CD8-positive, alpha-beta memory T cell (primary cell): ENCODE results near the gene MGARP. TPM values are rescaled to one million over a fixed set of nuclear protein-coding genes. Genes with fewer than 3 reads are reported as not detected.

ENCODE experiments used
- CTCF ChIA-PET: fragments of 350-600 bp; sonication (Branson Sonifier 250); formaldehyde crosslinking; loops from one replicate; lab custom pipeline; 2021; ENCODE audit warnings: antibody characterized with exemption; lab: Charles Lee
- POLR2A ChIA-PET: fragments of 350-600 bp; sonication (Branson Sonifier 250); formaldehyde crosslinking; loops from one replicate; lab custom pipeline; 2021; ENCODE audit warnings: antibody characterized with exemption; lab: Charles Lee
- DNase-seq, 5 donors: peaks; one replicate each; pipeline versions ENCODE4 v3.0.0 to v3.0.0-alpha.2; 2020 to 2022; ENCODE audit warnings: mixed read lengths in 1 of 5
- H3K27ac ChIP-seq: one replicate; pipeline ENCODE4 v1.7.0; 2013; ENCODE audit warnings: low read depth, mild to moderate bottlenecking, low read length, moderate library complexity
- H3K27me3 ChIP-seq: 2 replicates; pipeline ENCODE4 v1.7.0; 2013; ENCODE audit warnings: low read length, mild to moderate bottlenecking; ENCODE audit not compliant: insufficient read depth, poor library complexity, severe bottlenecking
- H3K36me3 ChIP-seq: 2 replicates; pipeline ENCODE4 v1.7.0; 2013; ENCODE audit warnings: mild to moderate bottlenecking, low read length, moderate library complexity; ENCODE audit not compliant: insufficient read depth
- H3K4me1 ChIP-seq: 2 replicates; pipeline ENCODE4 v1.7.0; 2013; ENCODE audit warnings: mild to moderate bottlenecking, low read length, moderate library complexity; ENCODE audit not compliant: insufficient read depth
- H3K4me3 ChIP-seq: 2 replicates; pipeline ENCODE4 v1.7.0; 2013; ENCODE audit warnings: mild to moderate bottlenecking, low read length
- H3K9me3 ChIP-seq: 2 replicates; pipeline ENCODE4 v1.7.0; 2013; ENCODE audit warnings: mild to moderate bottlenecking, low read length
- H3K27ac Mint-ChIP-seq, 8 donors: one replicate each; pipeline ENCODE4 v1.8.0; 2020 to 2021; ENCODE audit warnings: mixed read lengths in 8 of 8, mild to moderate bottlenecking in 6 of 8, inconsistent platforms in 3 of 8, moderate library complexity in 3 of 8
- H3K27me3 Mint-ChIP-seq, 2 donors: one replicate each; pipeline ENCODE4 v1.8.0; 2020 to 2021; ENCODE audit warnings: mixed read lengths in 2 of 2, mild to moderate bottlenecking in 1 of 2, moderate library complexity in 1 of 2
- H3K36me3 Mint-ChIP-seq, 3 donors: one replicate each; pipeline ENCODE4 v1.8.0; 2020 to 2021; ENCODE audit warnings: mixed read lengths in 3 of 3, inconsistent platforms in 1 of 3, mild to moderate bottlenecking in 1 of 3
- H3K4me1 Mint-ChIP-seq, 3 donors: one replicate each; pipeline ENCODE4 v1.8.0; 2020 to 2021; ENCODE audit warnings: mixed read lengths in 3 of 3, inconsistent platforms in 1 of 3, mild to moderate bottlenecking in 1 of 3
- H3K4me3 Mint-ChIP-seq, 7 donors: one replicate each; pipeline ENCODE4 v1.8.0; 2020 to 2021; ENCODE audit warnings: mixed read lengths in 7 of 7, mild to moderate bottlenecking in 6 of 7, moderate library complexity in 4 of 7, inconsistent platforms in 2 of 7
- H3K9me3 Mint-ChIP-seq, 5 donors: one replicate each; pipeline ENCODE4 v1.8.0; 2020 to 2022; ENCODE audit warnings: mixed read lengths in 5 of 5, mild to moderate bottlenecking in 3 of 5, moderate library complexity in 2 of 5, inconsistent platforms in 1 of 5
- polyA plus RNA-seq: library from polyadenylated mRNA; unstranded; fragments of 300-500 nt; fragmentation: Illumina TruSeq; gene quantifications from one replicate; pipeline ENCODE4 v1.2.3, GENCODE V29; 2021
- total RNA-seq, 2 experiments: library from RNA; stranded (reverse); gene quantifications; one replicate each; pipeline ENCODE4 v1.2.3, GENCODE V29; 2021

MGARP gene
- total and polyA plus RNA-seq, 3 experiments from 2014 or later, result 0.84 TPM; not detected in 2

DNA sequence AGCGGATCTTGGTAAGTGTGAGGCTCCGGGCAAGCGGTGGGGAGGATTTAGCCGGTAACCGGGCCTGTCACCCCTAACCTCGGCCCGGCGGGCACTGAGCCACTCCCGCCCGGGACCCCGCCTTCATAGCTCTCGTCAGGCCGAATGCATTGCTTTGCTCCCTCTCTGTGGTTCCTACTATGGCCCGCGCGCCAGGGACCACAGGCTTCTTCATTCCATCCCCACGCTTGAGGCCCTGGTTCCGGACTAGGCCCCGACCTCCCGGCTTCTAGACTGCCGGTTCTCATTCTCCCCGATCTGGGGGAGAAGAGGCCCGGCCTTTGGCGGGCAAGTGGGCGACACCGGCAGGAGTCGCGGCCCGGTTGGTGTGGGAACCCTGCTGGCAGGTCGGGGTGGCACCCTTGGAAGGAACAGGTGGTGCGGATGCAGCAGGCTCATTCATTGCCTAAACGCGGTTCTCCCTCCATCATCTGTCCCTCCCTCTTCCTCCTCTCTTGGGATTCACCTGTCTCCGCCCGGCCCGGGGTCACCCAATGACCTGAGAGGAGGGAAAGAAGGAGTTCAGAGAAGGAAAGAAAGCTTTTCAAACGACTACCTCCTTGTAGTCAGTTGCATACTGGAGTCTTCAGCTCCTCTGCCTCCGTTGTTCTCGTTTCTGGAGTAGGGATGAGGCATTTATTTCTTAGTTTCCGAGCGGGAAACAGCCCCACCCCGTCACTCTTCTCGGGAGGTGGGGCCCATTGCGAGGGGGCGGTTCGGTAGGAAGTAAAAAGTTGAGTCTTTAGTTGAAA lies 22.0 kb upstream of the MGARP start, which contains the start of gene NDUFC1:
Gene NDUFC1, minus strand, starts transcription at position 657 of the 791 bp plus-strand sequence. CDS start 6,679 bp downstream, outside the sequence.
- Mint-ChIP-seq H3K4me1 (peaks cover 59 to 75% (median 72%) of the 10 kb centered on the region in 3 donors), H3K27me3 (peaks cover 0 to 1% of the 10 kb centered on the region in 2 donors), H3K27ac (peak within 1 kb of the TSS; percentile 97 to 100 (median 99)), H3K36me3 (peaks cover 4 to 38% (median 9%) of the 10 kb centered on the region in 3 donors), H3K4me3 (peak within 1 kb of the TSS; percentile 96 to 100 (median 99)), H3K9me3 (peaks cover 0 to 1% (median 0%) of the 10 kb centered on the region in 5 donors)
- Histone ChIP-seq H3K4me3 (peak within 1 kb of the TSS; percentile 90), H3K27me3 (no peaks in the 10 kb centered on the region), H3K9me3 (no peaks in the 10 kb centered on the region), H3K36me3 (no peaks in the 10 kb centered on the region), H3K27ac (peak within 1 kb of the TSS; percentile 89), H3K4me1 (peaks cover 37% of the 10 kb centered on the region)
- peak; percentile 55 to 81 (median 69) for DNase-seq
- POLR2A ChIA-PET, result interaction anchor here (0.7 to 3.6 kb wide), 8 partner anchors 35 to 287 kb away, joined by 3 to 25 read pairs (median 11); partner anchors contain the start of genes ELF2, NOCT and SETD7
- CTCF ChIA-PET, result interaction anchor here (0.8 to 2.9 kb wide), 10 partner anchors 10 to 286 kb away, joined by 3 to 10 read pairs (median 6); partner anchors contain the start of gene SETD7

DNA sequence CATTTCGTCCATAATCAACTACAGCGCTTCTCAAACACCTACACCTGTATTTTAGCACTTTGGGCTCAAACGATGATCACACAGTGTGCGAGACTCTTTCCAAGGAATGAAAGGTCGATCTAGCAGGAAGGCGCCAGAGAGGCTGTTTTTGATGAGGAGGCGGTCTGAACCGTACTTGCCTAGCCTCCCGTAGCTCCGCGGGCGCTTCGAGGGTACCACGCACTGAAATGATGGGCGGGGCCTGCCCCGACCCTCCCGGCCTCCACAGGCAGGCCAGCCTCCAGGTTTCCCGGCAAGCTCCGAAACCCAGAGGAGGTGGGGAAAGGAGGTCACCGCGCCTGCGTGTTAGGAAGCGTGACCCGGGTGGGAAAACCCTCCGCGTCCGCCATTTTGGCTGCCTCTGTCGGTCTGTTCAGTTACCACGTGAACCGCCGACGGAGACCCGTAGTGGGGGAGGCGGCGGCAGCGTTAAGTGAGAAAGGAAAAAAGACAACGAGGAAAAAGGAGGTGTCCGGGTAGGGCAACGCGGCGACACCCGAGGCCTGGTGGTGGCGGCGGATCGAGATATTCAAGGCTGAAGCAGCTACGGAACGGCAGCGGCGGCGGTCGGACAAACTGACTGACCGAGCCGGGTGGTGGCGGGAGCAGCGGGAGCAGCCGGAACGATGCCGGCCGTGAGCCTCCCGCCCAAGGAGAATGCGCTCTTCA lies 21.2 kb upstream of the MGARP start, which contains the start of gene NAA15:
Gene NAA15, plus strand, starts transcription at position 393 of the 708 bp plus-strand sequence. Its CDS starts 273 bp downstream, at position 666.
- CTCF ChIA-PET, result interaction anchor here (0.7 to 2.9 kb wide), 12 partner anchors 11 to 852 kb away, joined by 3 to 10 read pairs (median 6); partner anchors contain the start of genes ELF2, MAML3 and SETD7
- Mint-ChIP-seq H3K27ac (peak within 1 kb of the TSS; percentile 97 to 100 (median 99)), H3K36me3 (peaks cover 4 to 30% (median 9%) of the 10 kb centered on the region in 3 donors)

DNA sequence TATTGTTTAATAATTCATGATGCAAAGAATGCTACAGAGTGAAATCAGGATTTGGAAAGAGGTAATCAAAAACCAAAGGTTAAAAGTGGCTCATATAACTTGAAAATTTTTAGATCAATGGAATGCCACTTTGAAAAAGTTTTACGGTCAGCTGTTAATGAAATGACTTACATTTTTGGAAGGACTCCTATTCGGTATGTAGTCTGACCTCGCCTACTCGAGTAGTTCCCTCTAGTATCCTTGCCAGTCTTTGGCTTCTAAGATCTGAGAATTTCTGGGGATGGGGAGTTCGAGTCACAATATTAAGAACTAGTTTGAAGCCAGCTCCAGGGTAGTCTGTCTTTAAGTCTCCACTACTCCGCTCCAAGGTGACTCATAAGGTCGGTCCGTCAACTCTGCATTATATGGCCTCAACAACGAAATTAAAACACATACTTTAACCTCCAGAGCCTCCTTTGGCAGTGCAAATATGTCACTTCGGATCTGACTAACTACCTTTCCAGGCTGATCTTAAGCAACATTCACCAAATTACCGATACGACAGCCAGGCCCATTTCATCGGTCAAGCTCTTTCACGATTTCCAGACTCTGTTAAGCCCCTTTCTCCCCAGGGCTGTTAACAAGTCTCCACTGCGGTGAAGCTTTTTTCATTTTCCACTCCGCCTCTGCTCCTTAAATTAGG lies 20.5 kb upstream of the MGARP start:
- Histone ChIP-seq H3K4me1 (peaks cover 34% of the 10 kb centered on the region), H3K9me3 (no peaks in the 10 kb centered on the region), H3K27ac (peak overlapping the region; percentile 89), H3K36me3 (no peaks in the 10 kb centered on the region), H3K4me3 (peak overlapping the region; percentile 90), H3K27me3 (no peaks in the 10 kb centered on the region)
- H3K4me3 Mint-ChIP-seq, result peak overlapping the region; percentile 96 to 100 (median 99)
- H3K27ac Mint-ChIP-seq, result peak overlapping the region; percentile 97 to 100 (median 99)
- H3K36me3 Mint-ChIP-seq, result peaks cover 2 to 29% (median 9%) of the 10 kb centered on the region in 3 donors
- CTCF ChIA-PET, result interaction anchor here (0.7 to 2.9 kb wide), 13 partner anchors 11 to 853 kb away, joined by 3 to 10 read pairs (median 5); partner anchors contain the start of genes ELF2, MAML3 and SETD7
- H3K4me1 Mint-ChIP-seq, result peaks cover 55 to 69% (median 69%) of the 10 kb centered on the region in 3 donors
- H3K27me3 Mint-ChIP-seq, result peaks cover 0 to 1% of the 10 kb centered on the region in 2 donors
- POLR2A ChIA-PET, result interaction anchor here (0.6 to 3.6 kb wide), 12 partner anchors 12 to 286 kb away, joined by 3 to 25 read pairs (median 8); partner anchors contain the start of genes ELF2, NOCT and SETD7
- DNase-seq, result peak in 1 of 5 donors; percentile 52
- H3K9me3 Mint-ChIP-seq, result peaks cover 0 to 1% (median 0%) of the 10 kb centered on the region in 5 donors

More for the DNA sequence above, 21.2 kb upstream of the MGARP start, which contains the start of gene NAA15:
- Histone ChIP-seq H3K36me3 (no peaks in the 10 kb centered on the region), H3K27ac (peak within 1 kb of the TSS; percentile 89), H3K27me3 (no peaks in the 10 kb centered on the region), H3K9me3 (no peaks in the 10 kb centered on the region), H3K4me1 (peaks cover 34% of the 10 kb centered on the region), H3K4me3 (peak within 1 kb of the TSS; percentile 90)
- Mint-ChIP-seq H3K9me3 (peaks cover 0 to 1% (median 0%) of the 10 kb centered on the region in 5 donors), H3K4me3 (peak within 1 kb of the TSS; percentile 96 to 100 (median 99)), H3K4me1 (peaks cover 51 to 69% (median 68%) of the 10 kb centered on the region in 3 donors), H3K27me3 (peaks cover 0 to 1% of the 10 kb centered on the region in 2 donors)
- POLR2A ChIA-PET, result interaction anchor here (0.6 to 3.6 kb wide), 13 partner anchors 11 to 286 kb away, joined by 3 to 25 read pairs (median 7); partner anchors contain the start of genes ELF2, NOCT and SETD7
- DNase-seq, result peak; percentile 97 to 98 (median 98)

DNA sequence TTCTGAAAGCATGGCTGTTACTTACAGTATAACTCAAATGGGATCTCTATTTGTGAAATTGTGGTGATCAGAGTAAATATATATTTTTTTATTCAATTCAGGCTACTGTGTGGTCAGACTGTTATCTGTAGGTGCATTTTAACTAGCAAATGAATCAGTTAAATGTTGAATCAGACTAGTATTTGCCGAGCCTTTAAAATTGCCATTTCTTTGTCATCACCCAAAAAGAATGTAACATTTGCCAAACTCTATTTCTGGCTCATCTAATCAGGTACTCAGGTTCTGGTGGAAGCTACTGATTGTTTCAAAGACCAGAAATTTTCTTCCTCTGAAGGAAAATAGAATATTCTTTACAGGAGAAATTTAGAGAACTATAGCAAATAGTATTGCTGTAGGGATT lies 19.5 kb upstream of the MGARP start:
- ChIA-PET POLR2A (interaction anchor here (2.3 to 3.6 kb wide), 2 partner anchors 123 to 216 kb away, joined by 25 read pairs; partner anchors contain the start of gene ELF2), CTCF (interaction anchor here (1.3 to 2.6 kb wide), 3 partner anchors 71 to 272 kb away, joined by 3 to 10 read pairs (median 4); no protein-coding TSS in a partner anchor)
- DNase-seq, result no peak
- Mint-ChIP-seq H3K27me3 (peaks cover 0 to 1% of the 10 kb centered on the region in 2 donors), H3K9me3 (peaks cover 0 to 1% (median 0%) of the 10 kb centered on the region in 5 donors), H3K27ac (peak overlapping the region in 3 of 8 donors; percentile 99 to 100 (median 99)), H3K4me1 (peaks cover 50 to 65% (median 65%) of the 10 kb centered on the region in 3 donors), H3K36me3 (peaks cover 0 to 29% (median 2%) of the 10 kb centered on the region in 3 donors), H3K4me3 (peak overlapping the region in 2 of 7 donors; percentile 53 to 99)
- Histone ChIP-seq H3K36me3 (no peaks in the 10 kb centered on the region), H3K27me3 (no peaks in the 10 kb centered on the region), H3K4me3 (no peak overlapping the region), H3K4me1 (peaks cover 33% of the 10 kb centered on the region), H3K9me3 (no peaks in the 10 kb centered on the region), H3K27ac (peak overlapping the region; percentile 89)

DNA sequence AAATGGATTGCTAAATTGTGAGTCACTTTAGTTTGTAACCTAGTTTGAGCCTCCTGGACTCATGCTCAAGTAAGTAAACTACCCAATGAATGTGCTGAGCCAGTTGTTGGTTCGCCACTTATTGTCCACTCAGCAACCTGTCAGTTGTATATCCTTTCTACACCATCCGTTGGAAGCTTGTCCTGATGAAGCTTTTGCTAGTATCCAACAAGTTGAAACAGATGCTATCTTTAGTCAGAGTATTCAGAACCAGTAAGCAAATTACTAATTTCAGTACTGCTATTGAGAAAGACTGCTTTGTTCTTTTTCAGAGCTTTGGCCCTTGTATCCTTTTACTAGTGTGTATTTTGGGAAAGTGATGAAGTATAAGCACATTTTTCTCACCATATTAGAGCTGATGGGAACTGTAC lies 17.0 kb upstream of the MGARP start:
- Histone ChIP-seq H3K4me1 (peaks cover 36% of the 10 kb centered on the region), H3K4me3 (no peak overlapping the region), H3K9me3 (no peaks in the 10 kb centered on the region), H3K36me3 (peaks cover 8% of the 10 kb centered on the region), H3K27me3 (no peaks in the 10 kb centered on the region), H3K27ac (no peak overlapping the region)
- ChIA-PET CTCF (interaction anchor here (1.7 to 3.3 kb wide), 10 partner anchors 13 to 266 kb away, joined by 3 to 26 read pairs (median 6); no protein-coding TSS in a partner anchor), POLR2A (no interaction called here)
- Mint-ChIP-seq H3K36me3 (peaks cover 0 to 41% (median 2%) of the 10 kb centered on the region in 3 donors), H3K27me3 (peaks cover 0 to 1% of the 10 kb centered on the region in 2 donors), H3K9me3 (peaks cover 0 to 1% (median 0%) of the 10 kb centered on the region in 5 donors), H3K4me3 (peak overlapping the region in 1 of 7 donors; percentile 41), H3K4me1 (peaks cover 31 to 59% (median 56%) of the 10 kb centered on the region in 3 donors), H3K27ac (peak overlapping the region in 1 of 8 donors; percentile 61)
- no peak for DNase-seq

DNA sequence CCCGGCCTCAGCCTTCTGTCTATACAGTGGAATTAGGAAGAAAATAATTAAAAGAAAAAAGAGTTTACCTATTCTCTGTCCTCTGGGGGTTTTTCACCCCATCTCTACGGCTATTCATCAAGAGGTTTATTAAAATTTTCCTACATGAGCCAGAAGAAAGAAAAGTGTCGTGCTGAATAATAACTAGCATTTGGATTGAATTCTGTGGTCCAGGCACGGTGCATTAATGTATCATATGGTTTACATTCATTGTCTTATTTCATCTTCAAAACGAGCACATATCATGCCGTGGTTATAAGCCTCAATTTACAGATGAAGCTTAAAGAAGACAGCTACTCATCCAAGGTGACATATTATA lies 15.9 kb upstream of the MGARP start:
- H3K27ac ChIP-seq, result peak overlapping the region; percentile 91
- H3K27me3 Mint-ChIP-seq, result no peaks in the 10 kb centered on the region
- H3K4me1 Mint-ChIP-seq, result peaks cover 27 to 59% (median 53%) of the 10 kb centered on the region in 3 donors
- H3K4me3 Mint-ChIP-seq, result peak overlapping the region; percentile 95 to 100 (median 96)
- H3K36me3 ChIP-seq, result peaks cover 13% of the 10 kb centered on the region
- CTCF ChIA-PET, result interaction anchor here (0.6 to 3.3 kb wide), 44 partner anchors 9 to 281 kb away, joined by 3 to 27 read pairs (median 4); partner anchors contain the start of genes ELF2, MGARP and NOCT
- no peaks in the 10 kb centered on the region for H3K9me3 ChIP-seq
- peaks cover 0 to 40% (median 0%) of the 10 kb centered on the region in 3 donors for H3K36me3 Mint-ChIP-seq
- H3K27ac Mint-ChIP-seq, result peak overlapping the region; percentile 97 to 99 (median 98)
- H3K4me3 ChIP-seq, result peak overlapping the region; percentile 77
- H3K4me1 ChIP-seq, result peaks cover 36% of the 10 kb centered on the region
- DNase-seq, result no peak
- POLR2A ChIA-PET, result interaction anchor here (0.7 to 1.4 kb wide), 4 partner anchors 65 to 280 kb away, joined by 3 to 8 read pairs (median 4); partner anchors contain the start of gene NOCT
- H3K27me3 ChIP-seq, result no peaks in the 10 kb centered on the region
- no peaks in the 10 kb centered on the region for H3K9me3 Mint-ChIP-seq
